Skeletal muscle tissue (tissue), 4 donors: ENCODE results near the gene OSBPL10. TPM values are rescaled to one million over a fixed set of nuclear protein-coding genes. Genes with fewer than 3 reads are reported as not detected.

Experiments used
- H3K27ac ChIP-seq: one replicate; pipeline ENCODE4 v1.7.0; 2013; ENCODE audit warnings: mild to moderate bottlenecking, low read depth, low read length, inconsistent platforms
- H3K27me3 ChIP-seq, 3 donors: one replicate each; pipeline ENCODE4 v1.7.0; 2013; ENCODE audit warnings: low read length in 3 of 3; ENCODE audit not compliant: control insufficient read depth in 3 of 3, insufficient read depth in 3 of 3
- H3K36me3 ChIP-seq, 3 donors: one replicate each; pipeline ENCODE4 v1.7.0; 2013; ENCODE audit warnings: low read length in 3 of 3; ENCODE audit not compliant: control insufficient read depth in 3 of 3, insufficient read depth in 3 of 3
- H3K4me1 ChIP-seq, 3 donors: one replicate each; pipeline ENCODE4 v1.7.0; 2013; ENCODE audit warnings: low read length in 3 of 3, mild to moderate bottlenecking in 3 of 3; ENCODE audit not compliant: control insufficient read depth in 3 of 3, insufficient read depth in 3 of 3
- H3K4me3 ChIP-seq, 3 donors: one replicate each; pipeline ENCODE4 v1.7.0; 2013; ENCODE audit warnings: low read length in 3 of 3
- H3K9ac ChIP-seq, 3 donors: one replicate each; pipeline ENCODE4 v1.7.0; 2013; ENCODE audit warnings: low read length in 3 of 3, mild to moderate bottlenecking in 3 of 3, moderate library complexity in 2 of 3, low read depth in 1 of 3
- H3K9me3 ChIP-seq, 3 donors: one replicate each; pipeline ENCODE4 v1.7.0; 2013; ENCODE audit warnings: low read length in 3 of 3; ENCODE audit not compliant: control insufficient read depth in 3 of 3
- total RNA-seq: library from RNA; depleted of rRNA; stranded (reverse); fragments of >200 nt; gene quantifications from one replicate; pipeline ENCODE4 v1.2.3, GENCODE V29; 2014
- donor health status: Osteomylitis.

The OSBPL10 gene
- total RNA-seq, 1 donor from 2014 or later: 6.8 TPM

- Histone ChIP-seq H3K4me1 (peaks cover 0 to 3% (median 0%) of the 10 kb centered on the region in 3 donors), H3K27me3 (no peaks in the 10 kb centered on the region), H3K9ac (no peak overlapping the region), H3K9me3 (no peaks in the 10 kb centered on the region), H3K4me3 (no peak overlapping the region), H3K36me3 (no peaks in the 10 kb centered on the region), H3K27ac (no peak overlapping the region)
Measured at GRCh38 chr3:31934018-31934417, 47.0 kb downstream of the OSBPL10 start.

GRCh38 chr3:31932990-31933389, 48.1 kb downstream of the OSBPL10 start:
- H3K9me3 ChIP-seq: no peaks in the 10 kb centered on the region
- no peaks in the 10 kb centered on the region for H3K27me3 ChIP-seq
- no peak overlapping the region for H3K27ac ChIP-seq
- peaks cover 0 to 3% (median 0%) of the 10 kb centered on the region in 3 donors for H3K4me1 ChIP-seq
- H3K4me3 ChIP-seq: no peak overlapping the region
- no peaks in the 10 kb centered on the region for H3K36me3 ChIP-seq
- H3K9ac ChIP-seq: no peak overlapping the region

DNA sequence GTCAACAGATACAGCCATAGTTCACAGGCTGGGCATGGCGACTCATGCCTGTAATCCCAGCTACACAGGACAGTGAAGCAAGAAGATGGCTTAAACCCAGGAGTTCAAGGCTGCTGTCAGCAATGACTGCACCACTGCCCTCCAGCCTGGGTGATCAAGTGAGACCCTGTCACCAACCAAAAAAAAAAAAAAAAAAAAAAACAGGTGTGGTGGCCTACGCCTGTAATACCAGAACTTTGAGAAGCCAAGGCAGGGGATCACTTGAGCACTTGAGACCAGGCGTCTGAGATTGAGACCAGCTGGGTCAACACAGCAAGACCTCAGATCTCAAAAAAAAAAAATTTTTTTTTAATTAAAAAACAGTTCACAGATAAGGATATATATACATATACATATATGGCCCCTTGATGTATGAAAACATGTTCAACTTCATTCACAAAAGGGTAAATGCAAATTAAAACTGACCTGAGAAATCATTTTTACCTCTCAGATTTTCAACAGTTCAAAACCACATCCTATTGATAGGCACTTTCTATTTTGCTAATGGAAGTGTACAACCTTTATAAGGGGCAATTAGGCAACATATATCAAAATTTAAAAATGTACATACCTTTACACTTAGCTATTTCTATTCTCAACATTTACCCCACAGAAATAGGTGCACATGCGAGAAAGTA, 51.1 kb downstream of the OSBPL10 start:
- no peaks in the 10 kb centered on the region for H3K9me3 ChIP-seq
- no peak overlapping the region for H3K9ac ChIP-seq
- peaks cover 0 to 2% (median 0%) of the 10 kb centered on the region in 3 donors for H3K4me1 ChIP-seq
- no peaks in the 10 kb centered on the region for H3K36me3 ChIP-seq
- no peaks in the 10 kb centered on the region for H3K27me3 ChIP-seq
- H3K4me3 ChIP-seq: no peak overlapping the region
- no peak overlapping the region for H3K27ac ChIP-seq

- H3K9ac ChIP-seq: no peak overlapping the region
- H3K9me3 ChIP-seq: no peaks in the 10 kb centered on the region
- no peaks in the 10 kb centered on the region for H3K36me3 ChIP-seq
- no peaks in the 10 kb centered on the region for H3K27me3 ChIP-seq
- no peaks in the 10 kb centered on the region for H3K4me1 ChIP-seq
- no peak overlapping the region for H3K27ac ChIP-seq
- no peak overlapping the region for H3K4me3 ChIP-seq
Measured at GRCh38 chr3:31927811-31928210, 53.3 kb downstream of the OSBPL10 start.

- no peaks in the 10 kb centered on the region for H3K27me3 ChIP-seq
- no peaks in the 10 kb centered on the region for H3K9me3 ChIP-seq
- H3K4me3 ChIP-seq: no peak overlapping the region
- H3K36me3 ChIP-seq: no peaks in the 10 kb centered on the region
- H3K27ac ChIP-seq: no peak overlapping the region
- H3K9ac ChIP-seq: no peak overlapping the region
- H3K4me1 ChIP-seq: no peaks in the 10 kb centered on the region
Measured at GRCh38 chr3:31926543-31926942, 54.5 kb downstream of the OSBPL10 start.

- peaks cover 2 to 5% (median 3%) of the 10 kb centered on the region in 3 donors for H3K9me3 ChIP-seq
- H3K4me3 ChIP-seq: no peak overlapping the region
- H3K9ac ChIP-seq: no peak overlapping the region
- H3K27me3 ChIP-seq: no peaks in the 10 kb centered on the region
- no peaks in the 10 kb centered on the region for H3K4me1 ChIP-seq
- no peak overlapping the region for H3K27ac ChIP-seq
- H3K36me3 ChIP-seq: no peaks in the 10 kb centered on the region
Measured at GRCh38 chr3:31925271-31925630, 55.8 kb downstream of the OSBPL10 start.

DNA sequence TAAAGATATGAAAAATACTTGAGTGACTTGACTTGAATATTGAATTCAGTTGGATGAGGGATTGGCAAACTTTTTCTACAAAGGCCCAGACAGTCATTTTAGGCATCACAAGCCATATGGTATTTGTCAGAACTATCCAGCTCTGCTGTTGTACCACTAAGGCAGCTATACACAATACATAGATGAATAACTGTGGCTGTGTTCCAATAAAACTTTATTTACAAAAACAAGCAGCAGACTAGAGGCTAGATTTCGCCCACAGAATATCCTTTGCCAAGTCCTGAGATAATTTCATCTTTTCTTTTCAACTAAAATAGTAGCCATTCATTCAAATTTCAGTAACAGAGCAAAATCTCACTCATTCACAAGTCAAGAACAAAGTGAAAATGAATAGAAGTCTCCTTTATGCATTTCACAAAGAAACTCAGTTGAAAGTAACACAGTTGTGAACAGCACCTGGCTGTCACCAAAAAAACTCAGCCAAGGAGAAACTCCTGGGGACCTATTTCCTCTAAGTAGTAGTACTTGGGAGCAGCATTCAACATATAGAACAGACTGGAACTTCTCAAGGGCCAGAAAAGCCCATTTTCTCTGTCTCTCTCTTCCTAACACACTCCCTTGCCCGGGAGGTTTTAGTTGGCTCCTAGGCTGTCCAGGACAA, 56.3 kb downstream of the OSBPL10 start:
- Histone ChIP-seq H3K9me3 (peaks cover 3 to 6% (median 5%) of the 10 kb centered on the region in 3 donors), H3K4me1 (no peaks in the 10 kb centered on the region), H3K4me3 (no peak overlapping the region), H3K36me3 (no peaks in the 10 kb centered on the region), H3K27me3 (no peaks in the 10 kb centered on the region), H3K9ac (no peak overlapping the region), H3K27ac (no peak overlapping the region)

- no peak overlapping the region for H3K4me3 ChIP-seq
- H3K9ac ChIP-seq: no peak overlapping the region
- peaks cover 0 to 3% (median 0%) of the 10 kb centered on the region in 3 donors for H3K4me1 ChIP-seq
- no peak overlapping the region for H3K27ac ChIP-seq
- H3K36me3 ChIP-seq: no peaks in the 10 kb centered on the region
- H3K9me3 ChIP-seq: peaks cover 3 to 6% (median 5%) of the 10 kb centered on the region in 3 donors
- no peaks in the 10 kb centered on the region for H3K27me3 ChIP-seq
Measured at GRCh38 chr3:31922962-31923361, 58.1 kb downstream of the OSBPL10 start.

DNA sequence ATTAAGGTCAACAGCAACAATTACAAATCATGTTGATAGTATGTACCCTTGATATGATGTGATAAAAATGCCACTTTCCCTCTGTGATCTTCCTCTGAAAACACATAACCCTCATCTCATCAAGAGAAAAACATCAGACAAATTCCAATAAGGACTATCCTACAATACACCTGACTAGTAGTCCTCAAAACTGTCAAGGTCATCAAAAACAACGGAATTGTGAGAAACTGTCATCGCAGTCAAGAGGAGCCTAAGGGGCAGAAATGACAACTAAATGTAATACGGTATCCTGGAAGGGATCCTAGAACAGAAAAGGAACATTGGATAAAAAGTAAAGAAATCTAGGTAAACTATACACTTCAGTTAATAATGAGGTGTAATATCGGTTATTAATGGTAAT, 59.2 kb downstream of the OSBPL10 start:
- H3K9ac ChIP-seq: no peak overlapping the region
- peaks cover 0 to 8% (median 3%) of the 10 kb centered on the region in 3 donors for H3K4me1 ChIP-seq
- H3K9me3 ChIP-seq: peaks cover 3 to 6% (median 5%) of the 10 kb centered on the region in 3 donors
- no peaks in the 10 kb centered on the region for H3K36me3 ChIP-seq
- no peak overlapping the region for H3K4me3 ChIP-seq
- H3K27ac ChIP-seq: no peak overlapping the region
- H3K27me3 ChIP-seq: no peaks in the 10 kb centered on the region

DNA sequence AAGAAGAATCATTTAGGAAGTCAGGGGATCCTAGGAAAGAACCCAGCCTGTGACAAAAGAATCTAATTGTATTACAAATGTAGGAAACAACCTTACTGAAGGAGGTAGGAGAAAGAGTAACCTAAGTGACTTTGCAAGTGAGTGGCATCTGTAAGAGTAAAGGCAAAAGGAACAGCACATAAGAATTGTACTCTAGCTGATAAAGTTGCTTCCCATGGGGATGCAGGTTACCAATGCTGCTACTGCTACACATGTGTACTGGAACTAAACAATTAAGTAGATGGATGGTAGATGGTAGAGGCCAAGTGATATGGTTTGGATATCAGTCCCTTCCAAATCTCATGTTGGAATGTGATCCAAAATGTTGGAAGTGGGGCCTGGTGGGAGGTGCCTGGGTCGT, 60.8 kb downstream of the OSBPL10 start:
- Histone ChIP-seq H3K36me3 (no peaks in the 10 kb centered on the region), H3K27ac (no peak overlapping the region), H3K4me1 (peaks cover 0 to 8% (median 3%) of the 10 kb centered on the region in 3 donors), H3K27me3 (no peaks in the 10 kb centered on the region), H3K9ac (no peak overlapping the region), H3K4me3 (no peak overlapping the region), H3K9me3 (peaks cover 3 to 6% (median 5%) of the 10 kb centered on the region in 3 donors)
